HG03521 (cell line): ENCODE data around the gene GIMAP5.
"Not testable (repeated sequence)": the region's sequence is repeated elsewhere in the genome, so short reads cannot be mapped to it uniquely, and the experiment has no call there.

Source experiments
- ATAC-seq: cut with Tn5 transposase; IDR thresholded peaks from one replicate; pipeline ENCODE4 v1.9.1; 2021; ENCODE audit warnings: mild to moderate bottlenecking, moderate library complexity; ENCODE audit not compliant: unreplicated experiment

The GIMAP5 gene

DNA sequence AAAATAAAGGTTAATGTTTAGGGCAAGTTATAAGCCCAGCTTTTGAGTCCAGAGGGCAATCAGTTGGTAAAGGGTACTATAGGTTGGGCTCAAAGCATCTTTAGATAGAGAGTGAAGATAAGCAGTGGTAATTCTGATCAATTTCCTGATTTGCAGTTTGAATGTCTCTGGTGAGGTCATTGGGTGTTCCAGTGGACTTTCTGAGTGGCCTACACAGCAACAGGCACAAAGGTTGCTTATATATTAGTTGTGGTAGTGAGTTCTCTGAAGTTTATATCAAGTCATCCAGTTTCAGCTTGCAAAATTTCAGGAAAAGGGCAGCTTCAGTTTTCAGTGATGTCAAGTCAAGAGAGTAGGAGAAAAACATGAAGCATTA lies 29.1 kb downstream of the GIMAP5 start:
- no peak for ATAC-seq

DNA sequence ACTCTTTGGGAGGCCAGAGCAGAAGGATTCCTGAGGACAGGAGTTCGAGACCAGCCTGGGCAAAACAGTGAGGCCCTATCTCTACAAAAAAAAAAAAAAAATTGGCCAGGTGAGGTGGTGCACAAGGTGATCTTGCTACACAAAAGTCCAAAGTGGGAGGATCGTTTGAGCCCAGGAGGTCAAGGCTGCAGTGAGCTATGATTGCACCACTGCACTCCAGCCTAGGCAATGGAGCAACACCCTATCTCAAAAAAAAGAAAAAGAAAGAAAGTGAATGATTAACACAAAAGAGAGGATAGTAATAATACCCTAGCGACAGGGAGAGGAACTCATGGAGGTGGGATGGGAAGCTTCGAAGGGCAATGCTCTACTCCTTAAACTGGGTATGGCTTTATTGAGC lies 32.5 kb downstream of the GIMAP5 start:
- ATAC-seq, result no peak

GRCh38 chr7:150774131-150774530 lies 36.9 kb downstream of the GIMAP5 start:
- not testable (repeated sequence) for ATAC-seq

DNA sequence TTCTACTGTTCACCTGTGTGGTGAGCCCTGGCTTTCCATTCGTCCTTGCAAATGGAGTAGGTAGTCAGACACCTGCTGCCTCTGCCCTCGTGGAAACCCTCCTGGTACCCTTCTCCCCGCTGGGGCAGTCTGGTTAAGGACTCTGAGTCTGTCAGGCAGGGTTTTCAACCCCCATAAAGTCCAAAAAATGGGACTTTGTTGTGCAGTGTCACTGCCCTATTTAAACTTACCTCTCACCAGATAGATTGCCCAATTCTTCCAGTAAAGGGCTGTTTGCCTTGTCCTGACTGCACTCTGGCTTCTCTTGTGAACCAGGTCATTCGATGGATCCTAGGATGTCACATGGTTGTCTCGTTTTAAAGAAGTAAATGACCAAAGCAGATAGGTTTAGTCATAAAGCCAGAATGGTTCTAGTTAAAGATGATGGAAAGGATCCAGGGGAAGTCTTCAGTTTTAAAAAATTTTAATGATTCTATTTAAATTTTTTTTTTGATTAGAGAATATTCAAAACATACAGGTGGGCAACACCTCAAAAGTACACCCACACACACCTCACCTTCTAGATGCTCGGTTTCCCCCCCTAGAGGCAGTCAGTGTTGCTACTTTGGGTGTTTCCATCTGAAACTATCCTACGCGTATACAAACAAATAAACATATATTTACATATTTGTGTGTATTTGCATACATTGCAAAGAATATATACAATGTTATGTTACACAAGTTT lies 41.0 kb downstream of the GIMAP5 start:
- ATAC-seq, result no peak

GRCh38 chr7:150778738-150779301 lies 41.6 kb downstream of the GIMAP5 start:
- no peak for ATAC-seq

DNA sequence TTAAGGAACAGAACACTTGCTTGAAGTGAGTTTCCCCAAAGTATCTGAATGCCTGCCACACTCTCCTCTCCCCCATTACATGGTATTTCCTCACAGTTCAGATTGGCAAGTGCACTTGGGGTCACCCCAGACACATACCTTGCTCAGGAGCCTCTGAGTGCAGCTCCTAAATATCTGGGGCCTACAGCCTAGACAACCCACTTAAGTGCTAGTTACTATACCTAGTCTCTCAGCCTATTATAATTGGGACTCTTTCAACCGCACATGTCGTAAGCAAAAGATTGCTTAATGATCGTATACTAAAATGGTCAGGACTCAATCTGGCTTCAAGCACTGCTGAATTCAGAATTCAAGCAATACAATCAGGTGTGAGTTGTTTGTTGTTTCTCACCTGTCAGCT lies 43.1 kb downstream of the GIMAP5 start:
- no peak for ATAC-seq

GRCh38 chr7:150781103-150781502 lies 43.9 kb downstream of the GIMAP5 start:
- ATAC-seq, result no peak

GRCh38 chr7:150781961-150782360 lies 44.7 kb downstream of the GIMAP5 start:
- ATAC-seq, result no peak

GRCh38 chr7:150784120-150784736 lies 47.0 kb downstream of the GIMAP5 start:
- no peak for ATAC-seq

- no peak for ATAC-seq
Measured at GRCh38 chr7:150784954-150785353, 47.7 kb downstream of the GIMAP5 start.

- ATAC-seq, result no peak
Measured at GRCh38 chr7:150787321-150788281, 50.4 kb downstream of the GIMAP5 start.

- no peak for ATAC-seq
Measured at GRCh38 chr7:150788474-150789269, 51.5 kb downstream of the GIMAP5 start.

GRCh38 chr7:150790416-150791075 lies 53.3 kb downstream of the GIMAP5 start:
- ATAC-seq, result no peak

DNA sequence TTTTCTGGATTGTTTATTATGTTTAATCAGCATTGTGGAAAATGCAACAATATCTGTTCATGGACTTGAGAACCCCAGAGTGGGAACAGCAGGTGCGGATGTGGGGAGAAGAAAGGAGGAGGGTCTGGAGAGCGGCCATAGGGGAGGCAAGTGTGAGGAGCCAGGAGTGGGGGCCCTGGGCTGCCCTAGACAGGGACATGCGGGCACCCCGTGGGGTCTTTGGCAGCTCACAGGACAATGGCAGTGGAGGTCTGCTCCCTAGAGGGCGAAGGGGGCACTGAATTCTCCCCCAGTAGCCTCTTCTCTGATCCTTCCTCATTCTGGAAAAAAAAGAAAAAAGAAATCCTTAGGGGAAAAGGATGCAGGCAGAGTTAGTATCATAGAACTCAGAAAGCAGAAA lies 54.1 kb downstream of the GIMAP5 start:
- no peak for ATAC-seq

DNA sequence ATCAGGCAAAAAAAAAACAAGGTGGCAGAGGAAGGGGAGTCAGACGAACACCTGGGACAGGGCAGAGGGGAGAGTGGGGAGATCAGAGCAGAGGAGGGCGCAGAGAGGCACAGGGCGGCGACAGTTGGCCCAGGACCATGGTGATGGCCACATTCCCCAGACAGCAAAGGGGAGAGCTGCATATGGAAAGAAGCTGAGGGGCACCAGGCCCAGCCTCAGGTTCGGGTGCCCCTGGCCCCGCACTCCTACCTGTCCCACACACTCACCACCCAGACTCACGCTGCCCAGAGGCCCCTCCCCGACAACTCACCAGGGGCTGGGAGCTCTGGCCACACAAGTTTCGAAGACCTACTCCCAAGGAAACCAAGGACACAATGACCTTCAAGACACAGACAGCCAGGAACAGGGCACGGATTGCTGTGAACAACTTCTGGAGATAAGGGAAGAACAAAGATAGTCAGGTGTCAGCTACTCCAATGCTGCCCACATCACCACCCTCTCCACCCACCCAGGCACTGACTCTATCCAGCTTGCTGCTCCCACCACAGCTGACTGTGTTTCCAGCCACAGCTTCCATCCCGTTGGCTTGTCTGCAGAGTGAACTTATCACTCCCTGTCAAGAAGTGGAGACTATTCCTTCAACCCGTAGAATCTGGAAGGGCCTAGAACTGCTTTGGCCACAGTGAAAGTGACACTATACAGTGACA lies 54.7 kb downstream of the GIMAP5 start:
- no peak for ATAC-seq
